ENCODE data around the gene PDGFB.
"Not testable (repeated sequence)": the region's sequence is repeated elsewhere in the genome, so short reads cannot be mapped to it uniquely, and the experiment has no call there.

PDGFB gene

DNA sequence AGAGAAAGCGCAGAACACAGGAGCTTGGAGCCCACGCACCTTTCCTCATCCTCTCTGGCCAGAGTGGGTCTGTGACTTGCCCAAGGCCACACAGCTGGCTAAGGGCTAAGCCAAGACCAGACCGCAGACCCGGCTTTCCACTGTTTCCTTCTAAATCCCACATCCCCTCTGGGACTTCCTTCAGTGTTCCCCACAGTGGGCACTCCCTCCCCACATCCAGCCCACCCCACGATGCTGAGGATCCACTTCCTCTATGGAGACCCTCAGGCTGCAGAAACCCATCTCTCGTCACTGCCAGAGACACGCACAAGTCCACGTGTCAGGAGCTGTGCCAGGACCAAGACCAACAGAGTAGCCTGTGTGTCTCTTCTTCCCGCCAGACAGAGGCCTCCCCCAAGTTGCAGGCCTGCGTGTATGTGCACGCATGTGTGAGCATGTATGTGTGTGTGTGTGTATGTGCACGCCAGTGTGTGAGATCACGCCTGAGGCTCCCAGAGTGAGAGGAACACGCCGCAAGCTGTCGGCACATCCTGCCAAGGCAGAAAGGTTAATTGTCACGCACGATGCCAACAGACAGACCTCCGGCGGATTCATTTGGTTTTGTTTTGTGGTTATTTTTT, 21.6 kb downstream of the PDGFB start:
- DNase-seq, result no peak

DNA sequence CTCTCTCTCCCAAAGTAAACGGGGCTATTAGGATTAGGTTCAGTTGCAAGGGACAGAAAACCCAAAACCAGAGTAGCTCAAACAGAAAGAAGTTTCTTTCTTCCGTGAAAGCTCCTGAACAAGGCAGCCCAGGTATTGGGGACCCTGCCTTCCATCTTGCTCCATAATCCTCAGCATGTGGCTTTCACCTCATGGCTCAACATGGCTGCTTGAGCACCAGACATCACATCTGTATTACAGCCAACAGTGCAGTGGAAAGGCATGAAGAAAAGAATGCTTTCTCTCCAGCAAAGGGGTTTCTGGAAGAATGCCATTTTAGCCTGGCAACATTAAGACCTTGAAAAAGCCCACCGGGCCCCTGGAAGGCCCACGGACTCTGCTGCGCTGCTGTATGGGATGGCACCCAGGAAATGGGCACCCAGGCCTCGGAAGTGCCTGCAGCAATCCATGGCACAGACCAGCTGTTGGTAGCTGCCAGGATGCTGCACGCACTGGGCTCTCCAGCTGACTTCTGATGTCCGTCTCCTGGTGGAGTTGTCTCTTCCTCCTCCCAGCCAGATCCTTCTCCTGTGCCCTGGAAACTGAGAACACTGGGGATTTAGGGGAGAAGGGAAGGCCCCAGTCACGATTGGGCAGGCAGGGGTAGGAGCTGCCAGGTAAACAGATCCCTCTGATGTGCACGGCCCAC, 22.6 kb downstream of the PDGFB start:
- no peak for DNase-seq

DNA sequence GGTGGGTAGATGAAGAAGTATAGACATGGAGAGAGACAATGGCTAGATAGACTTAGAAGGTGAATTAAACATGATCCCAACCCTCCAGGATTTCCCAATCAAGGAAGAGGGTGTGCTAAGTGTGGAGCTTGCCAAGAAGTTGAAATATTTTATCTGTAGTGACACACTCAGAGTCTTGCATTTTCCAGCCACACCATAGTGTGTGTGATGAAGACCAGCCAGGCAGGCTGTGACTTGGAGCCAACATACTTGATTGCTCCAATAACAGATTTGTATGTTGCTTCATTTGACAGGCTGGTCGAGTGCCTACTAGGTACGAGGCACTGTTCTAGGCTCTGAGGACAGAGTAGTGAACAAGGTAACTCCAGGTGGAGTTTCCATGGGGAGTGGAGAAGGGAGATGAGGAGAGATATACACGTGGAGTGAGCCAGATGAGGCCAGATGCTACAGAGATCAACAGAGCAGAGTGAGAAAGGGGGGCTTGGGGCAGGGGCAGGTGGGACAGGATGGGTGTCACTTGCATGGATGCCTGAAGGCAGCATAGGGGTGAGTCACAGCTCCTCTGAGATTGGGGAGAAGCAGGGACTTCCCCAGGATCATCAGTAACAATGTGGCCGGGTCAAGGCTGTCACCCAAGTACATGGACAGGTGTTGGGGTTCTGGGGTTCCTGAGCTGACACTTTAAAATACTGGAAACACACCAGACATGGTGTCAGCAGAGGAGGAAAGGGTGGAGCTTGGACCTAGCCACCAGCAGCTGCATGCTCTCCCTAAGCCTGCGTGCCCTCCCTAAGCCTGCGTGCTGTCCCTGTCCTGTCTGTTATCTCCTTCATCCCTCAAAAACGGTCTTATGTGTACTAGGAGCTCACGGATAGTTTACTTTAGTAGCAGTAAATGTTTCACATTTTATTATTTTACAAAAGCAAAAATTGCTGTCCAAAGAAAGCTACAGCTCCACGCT, 23.6 kb downstream of the PDGFB start:
- no peak for DNase-seq

DNA sequence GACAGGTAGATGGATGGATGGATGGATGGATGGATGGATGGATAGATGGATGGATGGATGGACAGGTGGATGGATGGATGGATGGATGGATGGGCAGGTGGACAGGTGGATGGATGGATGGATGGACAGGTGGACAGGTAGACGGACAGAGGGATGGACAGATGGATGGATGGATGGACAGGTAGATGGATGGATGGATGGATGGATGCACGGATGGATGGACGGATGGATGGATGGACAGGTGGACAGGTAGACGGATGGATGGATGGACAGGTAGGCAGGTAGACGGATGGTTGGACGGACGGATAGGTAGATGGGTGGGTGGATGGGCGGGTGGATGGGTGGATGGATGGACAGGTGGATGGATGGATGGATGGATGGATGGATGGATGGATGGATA, 24.3 kb downstream of the PDGFB start:
- no peak for DNase-seq

DNA sequence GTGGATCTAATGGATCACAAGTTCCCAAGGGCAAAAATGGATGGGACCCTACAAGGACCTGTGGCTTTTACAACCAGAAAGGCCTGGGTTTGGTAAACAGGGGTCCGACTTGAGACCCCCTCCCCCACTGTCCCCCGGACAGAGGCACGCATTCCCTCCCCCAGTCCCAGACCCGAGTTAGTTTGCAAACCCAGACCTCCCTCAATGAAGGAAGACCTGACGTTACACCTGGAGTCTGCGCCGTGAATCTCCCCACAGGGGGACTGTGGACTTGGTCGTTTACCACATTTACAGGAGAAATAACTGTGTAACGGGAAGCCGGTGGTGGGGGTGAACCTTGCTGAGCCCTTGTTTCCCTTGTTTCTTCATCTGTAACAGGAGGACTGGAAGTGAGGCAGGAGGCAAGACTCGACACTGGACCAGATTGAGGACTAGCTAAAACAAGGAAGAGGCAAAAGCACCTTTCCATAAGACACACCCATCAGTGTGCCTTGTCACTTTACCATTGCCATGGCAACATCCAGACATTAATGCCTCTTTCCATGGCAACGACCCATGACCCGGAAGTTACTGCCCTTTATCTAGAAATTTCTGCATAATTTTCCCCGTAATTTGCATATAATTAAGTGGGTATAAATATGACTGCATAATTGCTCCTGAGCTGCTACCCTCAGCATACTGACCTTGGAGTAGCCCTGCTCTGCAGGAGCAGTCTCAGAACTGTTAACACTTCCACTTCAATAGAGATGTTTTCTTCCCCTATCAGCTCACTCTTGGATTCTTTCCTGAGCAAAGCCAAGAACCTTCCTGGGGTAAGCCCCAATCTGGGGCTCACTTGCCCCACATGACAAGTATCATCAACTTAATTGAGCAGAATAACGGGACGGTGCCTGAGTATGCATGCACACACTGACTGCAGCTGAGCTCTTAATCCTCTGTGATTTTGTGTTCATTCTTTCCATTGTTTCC, 25.4 kb downstream of the PDGFB start:
- no peak for DNase-seq

DNA sequence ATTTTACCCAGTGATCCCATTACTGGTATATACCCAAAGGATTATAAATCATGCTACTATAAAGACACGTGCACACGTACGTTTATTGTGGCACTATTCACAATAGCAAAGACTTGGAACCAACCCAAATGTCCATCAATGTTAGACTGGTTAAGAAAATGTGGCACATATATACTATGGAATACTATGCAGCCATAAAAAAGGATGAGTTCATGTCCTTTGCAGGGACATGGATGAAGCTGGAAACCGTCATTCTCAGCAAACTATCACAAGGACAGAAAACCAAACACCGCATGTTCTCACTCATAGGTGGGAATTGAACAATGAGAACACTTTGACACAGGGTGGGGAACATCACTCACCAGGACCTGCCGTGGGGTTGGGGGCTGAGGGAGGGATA, 26.4 kb downstream of the PDGFB start:
- not testable (repeated sequence) for DNase-seq

DNA sequence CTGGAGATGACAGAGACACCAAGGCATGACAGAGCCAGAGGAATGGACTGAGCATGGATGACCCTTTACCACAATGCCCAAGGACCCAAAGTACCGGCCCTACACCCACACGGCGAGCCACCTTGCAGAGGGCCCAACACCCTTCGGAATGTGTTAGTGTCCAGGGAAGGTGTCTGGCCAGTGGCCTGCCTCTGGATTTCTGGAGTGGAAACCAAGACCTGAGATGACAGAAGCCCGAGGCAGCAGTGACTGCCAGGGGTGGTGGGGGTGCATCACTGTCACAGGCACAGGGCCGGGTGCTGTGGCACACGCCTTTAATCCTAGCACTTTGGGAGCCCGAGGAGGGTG, 28.7 kb downstream of the PDGFB start:
- no peak for DNase-seq

DNA sequence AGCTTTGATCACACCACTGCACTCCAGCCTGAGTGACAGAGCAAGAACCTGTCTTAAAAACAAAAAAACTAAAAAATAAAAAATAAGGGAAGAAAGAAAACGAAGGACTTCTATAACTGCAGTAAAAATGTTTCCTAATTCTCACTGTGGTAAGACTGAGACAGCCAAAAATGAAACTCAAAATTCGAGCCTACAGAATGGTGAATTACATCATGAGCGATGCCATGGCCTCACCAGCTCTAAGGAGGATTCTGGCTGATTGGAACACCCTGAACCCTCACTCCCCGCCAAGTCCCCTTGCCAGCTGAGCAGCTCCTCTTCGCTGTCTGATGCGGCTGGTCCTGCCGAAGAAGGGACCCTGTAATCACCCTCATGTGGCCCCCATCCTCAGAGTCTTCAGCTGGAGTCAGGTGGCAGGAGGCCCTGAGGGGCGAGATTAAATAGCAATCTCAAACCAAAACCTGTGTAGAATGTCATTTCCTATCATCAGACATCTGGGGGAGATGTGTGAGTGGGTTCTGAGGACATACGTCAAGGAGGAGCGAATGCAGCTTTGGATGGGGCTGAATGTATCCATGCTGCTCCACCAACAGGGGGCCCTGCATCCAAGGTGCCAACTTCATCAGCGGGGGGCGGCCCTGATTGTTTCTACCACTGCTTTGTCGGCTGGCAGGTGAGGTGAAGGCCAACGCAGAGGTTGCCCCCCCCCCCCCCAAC, 29.2 kb downstream of the PDGFB start:
- DNase-seq, result peak; percentile 1

DNA sequence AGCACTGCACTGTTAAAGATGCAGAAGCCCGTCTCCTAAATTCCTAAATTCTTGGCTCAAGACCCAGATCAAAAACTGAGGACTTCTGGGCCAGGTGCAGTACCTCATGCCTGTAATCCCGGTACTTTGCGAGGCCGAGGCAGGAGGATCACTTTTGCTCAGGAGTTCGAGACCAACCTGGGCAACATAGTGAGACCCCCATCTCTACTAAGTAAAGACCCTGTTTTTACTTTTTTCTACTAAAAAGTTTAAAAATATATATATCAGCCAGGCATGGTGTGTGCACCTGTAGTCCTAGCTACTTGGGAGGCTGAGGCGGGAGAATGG, 29.7 kb downstream of the PDGFB start:
- DNase-seq, result no peak

DNA sequence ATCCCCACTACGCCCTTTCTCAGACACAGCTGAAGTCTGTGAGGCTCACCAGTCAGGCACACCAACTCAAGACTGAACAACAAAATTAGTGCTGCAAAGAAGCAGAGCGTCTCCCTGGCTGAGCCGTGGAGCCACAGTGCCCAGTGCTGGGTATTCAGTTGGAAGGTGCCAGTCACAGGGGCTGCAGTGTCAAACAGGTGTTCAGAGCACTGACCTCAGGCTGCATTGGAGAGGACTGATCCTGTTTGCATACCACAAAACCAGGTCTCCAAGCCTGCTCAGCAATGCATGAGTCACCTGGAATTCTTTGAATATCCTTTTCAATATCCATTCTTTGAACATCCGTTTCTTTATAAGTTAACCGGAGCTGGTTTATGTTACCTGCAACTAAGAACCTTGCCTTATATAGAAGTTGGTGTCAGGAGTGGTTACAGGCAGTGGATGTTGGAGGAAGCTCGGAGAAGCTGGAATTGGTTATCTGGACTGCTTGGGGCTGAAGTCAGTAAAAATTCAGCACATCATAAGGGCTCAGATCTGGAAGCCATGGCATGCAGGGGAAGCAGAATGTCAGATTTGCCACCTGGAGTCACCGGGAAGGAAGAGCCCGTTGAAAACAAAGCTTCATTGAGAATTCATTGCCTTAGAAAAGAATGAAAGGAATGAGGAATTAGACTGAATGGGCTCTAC, 30.3 kb downstream of the PDGFB start:
- no peak for DNase-seq

DNA sequence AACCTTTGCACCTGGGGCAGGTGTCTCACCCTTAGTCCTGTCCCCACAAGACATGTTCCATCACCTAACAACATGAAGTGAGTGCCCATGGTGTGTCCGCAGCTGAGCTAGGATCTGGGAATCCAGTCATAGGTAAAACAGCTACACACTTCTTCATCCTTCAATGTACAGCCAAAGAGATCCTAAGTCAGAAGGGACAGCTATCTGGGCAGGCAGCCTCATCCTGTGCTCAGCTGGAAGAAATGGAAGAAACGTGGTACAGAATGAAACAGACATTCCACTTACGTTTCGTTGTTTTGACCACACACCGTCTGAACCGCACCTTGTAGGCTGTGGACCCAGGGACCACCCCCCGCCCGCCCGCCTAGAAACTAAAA, 30.8 kb downstream of the PDGFB start:
- no peak for DNase-seq

DNA sequence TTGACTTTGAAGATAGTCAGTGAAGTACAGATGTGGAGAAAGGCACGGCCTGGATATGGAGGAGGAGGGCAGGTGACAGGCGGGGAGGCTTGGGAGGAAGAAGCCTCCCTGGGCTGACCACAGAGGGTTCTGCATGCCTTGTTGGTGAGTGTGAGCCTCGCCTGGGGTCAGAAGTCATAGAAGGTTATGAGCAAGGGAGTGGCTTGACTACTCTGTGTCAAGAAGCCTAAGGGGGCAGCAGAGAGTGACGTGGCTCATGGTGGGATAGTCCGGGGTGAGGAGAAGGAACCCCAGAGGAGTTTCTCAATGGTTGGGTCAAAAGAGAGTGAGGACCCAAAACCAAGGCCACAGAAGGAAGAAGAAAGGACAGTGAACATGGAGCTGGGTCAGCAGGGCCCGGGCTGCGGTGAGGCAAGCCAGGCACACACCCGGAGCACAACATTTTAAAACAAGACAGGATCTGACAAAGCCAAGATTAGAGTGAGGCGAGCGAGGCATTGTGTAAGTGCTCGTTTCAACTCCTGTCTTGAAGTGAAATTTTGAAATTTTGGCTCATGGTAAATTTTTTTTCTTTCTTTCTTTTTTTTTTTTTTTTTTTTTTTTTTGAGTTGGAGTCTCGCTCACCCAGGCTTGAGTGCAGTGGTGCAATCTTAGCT, 31.9 kb downstream of the PDGFB start:
- no peak for DNase-seq

DNA sequence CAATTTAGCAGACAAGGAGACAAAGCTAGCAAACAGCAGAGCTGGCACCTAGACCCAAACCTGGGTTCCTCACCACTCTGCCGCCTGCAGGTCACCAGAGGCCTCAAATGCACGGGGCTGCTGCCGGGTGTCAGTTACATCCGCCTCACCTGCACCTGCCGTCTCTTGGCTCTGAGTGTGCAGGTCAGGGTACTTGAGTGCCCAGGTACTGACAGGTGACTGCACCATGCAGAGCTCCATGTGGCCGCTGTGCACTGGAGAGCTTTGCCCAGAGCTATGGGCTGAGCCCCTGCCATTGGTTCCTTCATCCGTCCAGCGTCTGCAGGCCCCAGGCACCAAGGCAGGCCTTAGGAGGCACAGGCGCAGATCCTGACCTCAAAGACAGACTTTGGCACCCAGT, 35.0 kb downstream of the PDGFB start:
- DNase-seq, result no peak

DNA sequence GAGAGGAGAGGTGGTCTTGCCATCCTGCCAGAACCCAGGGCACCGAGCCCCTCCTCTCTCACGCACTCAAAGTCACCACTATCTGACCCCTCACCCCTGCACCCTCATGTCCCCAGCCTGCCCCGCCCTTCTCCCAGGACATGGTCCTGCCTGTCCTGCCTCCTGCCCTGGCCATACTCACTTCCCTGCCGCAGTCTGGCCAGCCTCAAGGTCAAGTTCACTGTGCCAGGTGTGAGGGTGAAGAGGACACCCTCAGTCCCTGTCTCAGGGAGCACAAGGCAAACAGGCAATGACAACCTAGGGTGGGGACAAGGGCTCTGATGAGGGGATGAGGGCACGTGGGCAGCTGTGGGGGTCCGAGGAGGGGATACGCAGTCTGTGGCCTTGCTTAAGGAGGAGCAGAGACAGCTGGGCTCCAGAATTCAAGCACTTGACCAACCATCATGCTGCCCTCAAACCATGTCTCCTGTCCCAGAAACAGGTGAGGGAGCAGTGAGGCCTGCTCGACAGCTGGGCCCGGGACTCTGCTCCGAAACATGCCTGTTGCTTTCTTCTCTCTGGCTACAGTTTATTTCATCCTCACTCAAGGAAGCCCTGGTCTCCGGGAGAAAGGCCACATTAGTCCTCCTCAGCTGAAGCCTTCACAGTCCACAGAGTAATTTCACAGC, 36.6 kb downstream of the PDGFB start:
- no peak for DNase-seq

DNA sequence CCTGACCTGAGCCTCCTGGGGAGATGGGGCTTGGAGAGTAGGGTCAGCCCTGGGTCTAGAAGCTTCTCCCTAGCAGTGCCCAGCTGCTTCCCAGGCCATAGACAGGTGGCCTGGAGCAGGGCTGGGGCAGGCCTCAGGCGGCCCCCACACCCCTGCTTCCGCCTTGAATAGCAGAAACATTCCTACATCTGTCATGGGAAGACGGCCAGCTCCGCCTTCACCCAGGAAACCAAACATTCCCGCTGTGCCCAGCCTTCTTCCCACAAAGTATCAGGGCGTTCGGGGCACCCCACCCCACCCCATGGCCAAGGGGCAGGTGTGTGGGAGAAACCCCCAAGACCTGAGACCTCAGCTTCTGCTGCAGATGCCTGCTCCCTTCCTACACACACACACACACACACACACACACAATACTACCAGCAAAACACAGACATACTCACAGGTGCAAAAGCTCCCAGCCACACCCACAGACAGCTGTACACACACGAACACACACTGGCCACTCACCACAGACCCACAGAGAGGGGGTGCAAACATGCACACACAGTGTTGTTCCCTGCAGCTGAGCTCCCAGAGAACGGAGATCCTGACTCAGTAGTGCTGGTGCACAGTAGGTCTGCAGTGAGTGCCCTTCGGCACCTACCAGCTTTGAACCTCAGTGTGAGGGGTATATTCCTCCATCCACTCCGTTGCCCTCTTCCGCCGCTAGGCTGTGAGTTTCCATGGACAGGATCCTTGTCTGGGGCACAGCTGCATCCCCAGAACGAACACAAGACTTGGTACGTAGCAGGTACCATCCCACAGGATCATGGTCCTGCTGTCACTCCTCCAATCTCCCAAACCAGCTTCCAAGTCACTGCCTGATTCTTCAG, 37.4 kb downstream of the PDGFB start:
- no peak for DNase-seq

DNA sequence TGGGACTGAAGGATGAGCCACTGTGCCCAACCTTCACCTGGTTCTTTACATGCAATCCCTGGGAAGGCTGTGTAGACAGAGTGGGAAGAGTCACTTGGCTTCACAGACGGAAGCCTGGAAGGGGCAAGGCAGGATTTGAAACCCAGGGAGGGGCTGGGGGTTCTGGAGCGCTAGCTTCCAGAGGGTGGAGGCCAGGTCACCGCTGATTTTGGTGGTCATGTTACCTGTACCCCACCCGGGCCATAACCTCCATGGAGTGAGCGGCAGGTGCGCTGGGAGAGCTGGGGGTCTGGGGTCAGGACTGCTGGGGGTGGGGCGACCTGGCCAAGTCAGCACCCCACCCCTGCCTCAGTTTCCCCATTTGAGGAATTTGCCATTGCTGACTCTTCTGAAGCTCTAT, 38.3 kb downstream of the PDGFB start:
- no peak for DNase-seq

DNA sequence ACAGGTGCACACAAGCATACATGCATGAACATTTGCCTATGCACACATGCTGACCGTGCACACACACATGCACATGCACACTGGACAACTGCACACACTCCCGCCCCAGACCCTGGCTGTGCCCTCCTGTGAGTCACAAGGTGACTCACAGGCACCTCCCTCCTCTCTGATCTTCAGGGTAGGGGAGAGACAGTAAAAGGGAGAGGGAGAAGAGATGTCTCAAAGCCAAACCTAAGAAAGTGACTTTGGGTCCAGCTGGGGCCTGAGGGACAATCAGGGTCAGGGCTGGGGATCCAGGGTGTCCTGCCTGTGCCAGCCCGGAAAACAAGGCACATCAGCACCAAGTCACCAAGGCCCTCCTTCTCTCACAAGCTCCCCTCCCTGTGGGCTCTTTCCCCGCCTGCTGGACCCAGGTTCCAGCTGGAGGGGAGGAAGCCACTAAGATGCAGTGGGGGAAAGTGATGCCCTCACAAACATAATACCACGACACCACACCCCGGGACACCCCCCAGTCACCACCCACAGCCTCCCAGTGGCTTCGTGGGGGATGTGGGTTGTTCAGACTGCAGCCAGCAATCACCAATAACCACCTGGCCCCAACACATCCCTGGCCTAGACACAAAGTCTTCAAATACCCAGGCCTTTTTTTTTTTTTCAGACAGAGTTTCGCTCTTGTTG, 39.3 kb downstream of the PDGFB start:
- no peak for DNase-seq

DNA sequence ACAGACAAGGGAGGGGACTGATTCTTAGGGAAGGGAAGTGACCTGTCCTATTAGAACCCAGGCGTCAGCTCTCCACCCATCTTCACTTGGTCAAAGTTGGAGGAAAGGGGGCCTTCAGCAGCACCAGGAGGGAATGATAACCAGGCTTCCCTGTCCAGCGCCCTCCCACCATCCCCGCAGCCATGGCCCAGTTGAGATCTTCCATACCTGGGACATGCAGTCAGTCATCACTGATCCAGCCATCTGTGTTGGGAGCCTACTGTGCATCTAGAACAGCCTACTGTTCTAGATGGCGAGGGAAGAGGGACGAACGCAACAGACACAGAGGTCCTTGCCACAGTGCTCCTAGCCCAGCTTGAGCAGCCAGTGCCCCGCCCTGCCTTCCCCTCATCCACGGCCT, 40.6 kb downstream of the PDGFB start:
- DNase-seq, result no peak

DNA sequence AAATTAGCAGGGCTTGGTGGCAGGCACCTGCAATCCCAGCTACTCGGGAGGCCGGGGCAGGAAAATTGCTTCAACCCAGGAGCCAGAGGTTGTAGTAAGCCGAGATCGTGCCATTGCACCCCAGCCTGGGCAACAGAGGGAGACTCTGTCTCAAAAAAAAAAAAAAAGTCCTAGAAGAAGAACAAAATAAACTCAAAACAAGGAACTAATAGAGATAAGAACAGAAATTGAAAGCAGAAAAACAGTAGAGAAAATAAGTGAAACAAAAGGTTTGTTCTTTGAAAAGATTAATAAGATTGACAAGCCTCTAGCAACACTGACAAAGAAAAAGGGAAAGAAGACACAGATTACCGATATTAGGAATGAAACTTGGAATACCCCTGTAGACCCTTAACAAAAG, 47.2 kb downstream of the PDGFB start:
- no peak for DNase-seq

Data from SIG-M5 (cell line).